OCI-LY1 (cell line): ENCODE measurements around the gene PACRG.

ENCODE experiments used
- CTCF ChIP-seq: fragments of 200-600 bp; sonication (generic), shearing (Covaris generic); IDR thresholded peaks from 2 replicates; pipeline ENCODE4 v1.5.1; 2017; ENCODE audit warnings: mild to moderate bottlenecking, antibody characterized with exemption, low read length, moderate library complexity, mixed read lengths
- EZH2 ChIP-seq: fragments of 200-600 bp; sonication (generic), shearing (Covaris generic); IDR thresholded peaks from 2 replicates; pipeline ENCODE4 v1.8.0; 2017; ENCODE audit warnings: borderline replicate concordance, mixed run types, mild to moderate bottlenecking, antibody characterized with exemption, low read length, moderate library complexity, mixed read lengths

- TF ChIP-seq CTCF (no peak), EZH2 (no peak)
Measured at GRCh38 chr6:163188746-163189145, 461.0 kb downstream of the PACRG start.
